IMR-90 (cell line): Measurements from ENCODE around the gene LRRC7. TPM values are rescaled to one million over a fixed set of nuclear protein-coding genes. Genes with fewer than 3 reads are reported as not detected.

ENCODE experiments used
- ATAC-seq: fragments of 200-7000 bp; cut with Tn5 transposase; 2 replicates; pipeline ENCODE4 v1.9.1; 2020; ENCODE audit warnings: low read depth, mild to moderate bottlenecking, moderate library complexity
- BruUV-seq: library from RNA; stranded (reverse); fragments of 400-500 nt; replicated peaks from 2 replicates; lab custom pipeline; 2021; lab: Mats Ljungman, UMichigan
- CTCF ChIA-PET: fragments of 300-600 bp; formaldehyde crosslinking; extraction: SDS; loops from one replicate; lab custom pipeline; 2021; ENCODE audit warnings: antibody characterized with exemption; lab: Yijun Ruan, JAX
- POLR2A ChIA-PET: fragments of 300-600 bp; sonication (Branson Sonifier 250); formaldehyde crosslinking; loops from one replicate; lab custom pipeline; 2022; ENCODE audit warnings: antibody characterized with exemption; ENCODE audit not compliant: unreplicated experiment; lab: Charles Lee
- DNase-seq: peaks from one replicate; pipeline ENCODE4 v3.0.0; 2013
- H2AFZ ChIP-seq: replicated peaks from 2 replicates; pipeline ENCODE3; 2013; ENCODE audit warnings: low read length, mild to moderate bottlenecking; ENCODE audit not compliant: poor library complexity
- H2AK5ac ChIP-seq: 2 replicates; pipeline ENCODE4 v1.6.1; 2013; ENCODE audit warnings: low read depth, low read length, inconsistent platforms
- H2AK9ac ChIP-seq: replicated peaks from 2 replicates; pipeline ENCODE3; 2013; ENCODE audit warnings: mild to moderate bottlenecking, low read depth, low read length, moderate library complexity; ENCODE audit not compliant: poor library complexity
- H2BK120ac ChIP-seq: 2 replicates; pipeline ENCODE4 v1.6.1; 2013; ENCODE audit warnings: low read depth, low read length, inconsistent platforms
- H2BK15ac ChIP-seq: 3 replicates; pipeline ENCODE4 v1.6.1; 2013; ENCODE audit warnings: low read depth, low read length, inconsistent platforms
- H2BK20ac ChIP-seq: 2 replicates; pipeline ENCODE4 v1.6.1; 2013; ENCODE audit warnings: low read depth, mild to moderate bottlenecking, inconsistent platforms, low read length, moderate library complexity
- H2BK5ac ChIP-seq: 2 replicates; pipeline ENCODE4 v1.6.1; 2013; ENCODE audit warnings: mild to moderate bottlenecking, low read depth, low read length, inconsistent platforms; ENCODE audit not compliant: poor library complexity, severe bottlenecking
- H3K14ac ChIP-seq: replicated peaks from 2 replicates; pipeline ENCODE4 v1.6.1; 2013; ENCODE audit warnings: low read depth, low read length, inconsistent platforms
- H3K18ac ChIP-seq: 2 replicates; pipeline ENCODE4 v1.6.1; 2013; ENCODE audit warnings: low read depth, low read length, control low read depth
- H3K23ac ChIP-seq: 2 replicates; pipeline ENCODE4 v1.6.1; 2013; ENCODE audit warnings: low read depth, low read length, inconsistent platforms
- H3K27ac ChIP-seq: 2 replicates; pipeline ENCODE4 v1.5.1; 2013; ENCODE audit warnings: mild to moderate bottlenecking, control low read depth, low read length; ENCODE audit not compliant: insufficient read depth
- H3K27me3 ChIP-seq: 2 replicates; pipeline ENCODE4 v1.6.1; 2013; ENCODE audit warnings: low read length; ENCODE audit not compliant: control insufficient read depth, insufficient read depth
- H3K36me3 ChIP-seq: 2 replicates; pipeline ENCODE4 v1.6.1; 2013; ENCODE audit warnings: low read length, mixed read lengths; ENCODE audit not compliant: control insufficient read depth, insufficient read depth
- H3K4ac ChIP-seq: 2 replicates; pipeline ENCODE4 v1.6.1; 2013; ENCODE audit warnings: low read depth, low read length, inconsistent platforms
- H3K4me1 ChIP-seq: 2 replicates; pipeline ENCODE4 v1.6.1; 2013; ENCODE audit warnings: low read length, mixed read lengths; ENCODE audit not compliant: control insufficient read depth, insufficient read depth
- H3K4me2 ChIP-seq: 2 replicates; pipeline ENCODE4 v1.6.1; 2013; ENCODE audit warnings: low read depth, mild to moderate bottlenecking, control low read depth, low read length, moderate library complexity
- H3K4me3 ChIP-seq: 2 replicates; pipeline ENCODE4 v1.5.1; 2013; ENCODE audit warnings: low read depth, mild to moderate bottlenecking, control low read depth, low read length, moderate library complexity; ENCODE audit not compliant: insufficient read depth
- H3K56ac ChIP-seq: 2 replicates; pipeline ENCODE4 v1.6.1; 2013; ENCODE audit warnings: low read length, inconsistent platforms; ENCODE audit not compliant: insufficient read depth; ENCODE audit errors: extremely low read depth
- H3K79me1 ChIP-seq, 2 experiments: 2 replicates each; pipeline ENCODE4 v1.6.1; 2013; ENCODE audit warnings: low read length in 2 of 2, inconsistent platforms in 1 of 2, low read depth in 1 of 2
- H3K9ac ChIP-seq: 2 replicates; pipeline ENCODE4 v1.6.1; 2013; ENCODE audit warnings: low read depth, low read length, control low read depth
- H3K9me1 ChIP-seq: 2 replicates; pipeline ENCODE4 v1.6.1; 2013; ENCODE audit warnings: low read length, inconsistent platforms; ENCODE audit not compliant: insufficient read depth
- H3K9me3 ChIP-seq: 2 replicates; pipeline ENCODE4 v1.6.1; 2013; ENCODE audit warnings: low read length; ENCODE audit not compliant: control insufficient read depth, insufficient read depth
- H4K20me1 ChIP-seq: 2 replicates; pipeline ENCODE4 v1.6.1; 2013; ENCODE audit warnings: low read length, inconsistent platforms; ENCODE audit not compliant: insufficient read depth
- H4K5ac ChIP-seq: 2 replicates; pipeline ENCODE4 v1.6.1; 2013; ENCODE audit warnings: mild to moderate bottlenecking, low read depth, low read length, control low read depth
- H4K8ac ChIP-seq, 2 experiments: 2 replicates each; pipeline ENCODE4 v1.6.1; 2013; ENCODE audit warnings: low read depth in 2 of 2, low read length in 2 of 2, control low read depth in 1 of 2, inconsistent platforms in 1 of 2
- H4K91ac ChIP-seq: 2 replicates; pipeline ENCODE4 v1.6.1; 2013; ENCODE audit warnings: low read depth, low read length, inconsistent platforms; ENCODE audit not compliant: insufficient read depth
- BHLHE40 ChIP-seq: fragments of 150-350 bp; IDR thresholded peaks from 2 replicates; pipeline ENCODE4 v1.6.1; 2016; ENCODE audit warnings: mild to moderate bottlenecking, low read depth, low read length
- CEBPB ChIP-seq: IDR thresholded peaks from 2 replicates; pipeline ENCODE4 v1.6.1; 2012; ENCODE audit warnings: low read depth, low read length, improper control_type of control experiment
- CHD1 ChIP-seq: IDR thresholded peaks from 2 replicates; pipeline ENCODE4 v1.6.1; 2012; ENCODE audit warnings: low read depth, low read length, improper control_type of control experiment
- ELK1 ChIP-seq: fragments of 150-350 bp; IDR thresholded peaks from 2 replicates; pipeline ENCODE4 v1.6.1; 2016; ENCODE audit warnings: low read depth, mild to moderate bottlenecking, low read length, moderate library complexity, borderline replicate concordance
- FOS ChIP-seq: fragments of 150-350 bp; IDR thresholded peaks from 2 replicates; pipeline ENCODE4 v1.6.1; 2016; ENCODE audit warnings: low read depth, low read length
- MAFK ChIP-seq: IDR thresholded peaks from 2 replicates; pipeline ENCODE4 v1.6.1; 2012; ENCODE audit warnings: low read depth, low read length, improper control_type of control experiment
- MAZ ChIP-seq: IDR thresholded peaks from 2 replicates; pipeline ENCODE4 v1.6.1; 2012; ENCODE audit warnings: low read depth, mild to moderate bottlenecking, low read length, improper control_type of control experiment, moderate library complexity, borderline replicate concordance
- MXI1 ChIP-seq: IDR thresholded peaks from 2 replicates; pipeline ENCODE4 v1.6.1; 2012; ENCODE audit warnings: low read depth, mild to moderate bottlenecking, low read length, moderate library complexity, borderline replicate concordance
- NFE2L2 ChIP-seq: fragments of 150-350 bp; IDR thresholded peaks from 2 replicates; pipeline ENCODE4 v1.6.1; 2016; ENCODE audit warnings: low read depth, mild to moderate bottlenecking, low read length
- POLR2A ChIP-seq: IDR thresholded peaks from 2 replicates; pipeline ENCODE4 v1.6.1; 2012; ENCODE audit warnings: mild to moderate bottlenecking, low read depth, low read length
- RAD21 ChIP-seq: IDR thresholded peaks from 2 replicates; pipeline ENCODE4 v1.6.1; 2012; ENCODE audit warnings: low read length, improper control_type of control experiment
- RCOR1 ChIP-seq: IDR thresholded peaks from 2 replicates; pipeline ENCODE4 v1.6.1; 2012; ENCODE audit warnings: mild to moderate bottlenecking, low read length, improper control_type of control experiment; ENCODE audit not compliant: insufficient replicate concordance
- RFX5 ChIP-seq: IDR thresholded peaks from 2 replicates; pipeline ENCODE4 v1.8.0; 2012; ENCODE audit warnings: low read depth, mild to moderate bottlenecking, low read length, moderate library complexity
- SMC3 ChIP-seq: fragments of 150-350 bp; IDR thresholded peaks from 2 replicates; pipeline ENCODE4 v1.6.1; 2016; ENCODE audit warnings: low read depth, mild to moderate bottlenecking, antibody characterized with exemption, low read length, moderate library complexity
- USF2 ChIP-seq: fragments of 150-350 bp; IDR thresholded peaks from 2 replicates; pipeline ENCODE4 v1.6.1; 2017; ENCODE audit warnings: mild to moderate bottlenecking, antibody characterized with exemption, low read length, low read depth
- dilution Hi-C: fragments of 300-500 bp; cut with HindIII; formaldehyde crosslinking; loops from one replicate; pipeline ENCODE4 v1.14.3; 2018; ENCODE audit warnings: low sequenced_read_pairs; ENCODE audit not compliant: unreplicated experiment
- in situ Hi-C: fragments of 300-500 bp; cut with MboI; formaldehyde crosslinking; loops from 3 replicates; pipeline ENCODE4 v1.14.3; 2019; ENCODE audit warnings: low sequenced_read_pairs, inconsistent platforms, mixed read lengths
- intact Hi-C: fragments of 100-400 bp; cut with micrococcal nuclease; formaldehyde crosslinking; loops from 2 replicates; pipeline ENCODE4 v1.10.0; 2022
- polyA plus RNA-seq, 3 experiments: library from polyadenylated mRNA; depleted of rRNA; stranded (reverse); fragments of >200 nt; gene quantifications; 2 replicates each; pipeline ENCODE4 v1.2.3, GENCODE V29; 2012; ENCODE audit warnings: low replicate concordance in 1 of 3
- total RNA-seq: library from RNA; depleted of rRNA; stranded (reverse); fragments of >200 nt; gene quantifications from 2 replicates; pipeline ENCODE4 v1.2.3, GENCODE V29; 2012
- TF ChIP-seq, protein P1 (sequence below): conservative IDR thresholded peaks from 2 replicates; pipeline ENCODE4 v1.5.1; 2012; ENCODE audit warnings: mild to moderate bottlenecking, low read depth, low read length, improper control_type of control experiment

LRRC7 gene
- total and polyA plus RNA-seq, 2 of the 4 experiments (the other 2 are of a cell fraction): under 0.01 to 0.02 TPM

- H2AFZ ChIP-seq: no peak overlapping the region
- no peak overlapping the region for H3K23ac ChIP-seq
- H3K9ac ChIP-seq: no peak overlapping the region
- H3K4me2 ChIP-seq: no peak overlapping the region
- no peak overlapping the region for H4K5ac ChIP-seq
- DNase-seq: no peak
- 0 out of 2 replicates have a peak overlapping the region, but pooled peaks have one; percentile 22 for H2BK120ac ChIP-seq
- no peak for ATAC-seq
- no peak overlapping the region for H3K27ac ChIP-seq
- H2AK5ac ChIP-seq: no peak overlapping the region
- H3K9me3 ChIP-seq: no peaks in the 10 kb centered on the region
- TF ChIP-seq SMC3 (no peak), FOS (no peak), POLR2A (no peak), ELK1 (no peak), BHLHE40 (no peak), NFE2L2 (no peak), MAFK (no peak), RCOR1 (no peak), CEBPB (no peak), MAZ (no peak), CHD1 (no peak), RAD21 (no peak), MXI1 (no peak), USF2 (no peak), RFX5 (no peak)
- TF ChIP-seq, protein P1, sequence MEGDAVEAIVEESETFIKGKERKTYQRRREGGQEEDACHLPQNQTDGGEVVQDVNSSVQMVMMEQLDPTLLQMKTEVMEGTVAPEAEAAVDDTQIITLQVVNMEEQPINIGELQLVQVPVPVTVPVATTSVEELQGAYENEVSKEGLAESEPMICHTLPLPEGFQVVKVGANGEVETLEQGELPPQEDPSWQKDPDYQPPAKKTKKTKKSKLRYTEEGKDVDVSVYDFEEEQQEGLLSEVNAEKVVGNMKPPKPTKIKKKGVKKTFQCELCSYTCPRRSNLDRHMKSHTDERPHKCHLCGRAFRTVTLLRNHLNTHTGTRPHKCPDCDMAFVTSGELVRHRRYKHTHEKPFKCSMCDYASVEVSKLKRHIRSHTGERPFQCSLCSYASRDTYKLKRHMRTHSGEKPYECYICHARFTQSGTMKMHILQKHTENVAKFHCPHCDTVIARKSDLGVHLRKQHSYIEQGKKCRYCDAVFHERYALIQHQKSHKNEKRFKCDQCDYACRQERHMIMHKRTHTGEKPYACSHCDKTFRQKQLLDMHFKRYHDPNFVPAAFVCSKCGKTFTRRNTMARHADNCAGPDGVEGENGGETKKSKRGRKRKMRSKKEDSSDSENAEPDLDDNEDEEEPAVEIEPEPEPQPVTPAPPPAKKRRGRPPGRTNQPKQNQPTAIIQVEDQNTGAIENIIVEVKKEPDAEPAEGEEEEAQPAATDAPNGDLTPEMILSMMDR: no peak
- H4K91ac ChIP-seq: no peak overlapping the region
- no peaks in the 10 kb centered on the region for H3K27me3 ChIP-seq
- H3K9me1 ChIP-seq: no peaks in the 10 kb centered on the region
- no peak overlapping the region for H3K4me3 ChIP-seq
- BruUV-seq: no TSS peak
- H4K20me1 ChIP-seq: no peaks in the 10 kb centered on the region
- no peak overlapping the region for H2BK5ac ChIP-seq
- no peak overlapping the region for H2BK20ac ChIP-seq
- in situ Hi-C loops: no loop called here
- H3K36me3 ChIP-seq: no peaks in the 10 kb centered on the region
- no peaks in the 10 kb centered on the region for H3K79me1 ChIP-seq
- dilution Hi-C loops: no loop called here
- no peak overlapping the region for H2AK9ac ChIP-seq
- no peak overlapping the region for H3K18ac ChIP-seq
- H2BK15ac ChIP-seq: no peak overlapping the region
- POLR2A ChIA-PET: no interaction called here
- no peak overlapping the region for H3K4ac ChIP-seq
- no peak overlapping the region for H3K14ac ChIP-seq
- CTCF ChIA-PET: no interaction called here
- intact Hi-C loops: no loop called here
- no peak overlapping the region for H3K56ac ChIP-seq
- peaks cover 2% of the 10 kb centered on the region for H3K4me1 ChIP-seq
- H4K8ac ChIP-seq: no peak overlapping the region
These were observed 517.8 kb downstream of the LRRC7 start for GRCh38 chr1:70085521-70085920.
